PFSK-1 (cell line): ENCODE data around the gene TMEM131L.

Source experiments
- FOXP2 ChIP-seq: optimal IDR thresholded peaks from 2 replicates; pipeline ENCODE3; 2011; ENCODE audit warnings: borderline replicate concordance, control low read depth, inconsistent platforms; ENCODE audit not compliant: insufficient read depth; ENCODE audit errors: extremely low read length, extremely low read depth
- POLR2AphosphoS5 ChIP-seq: IDR thresholded peaks from 2 replicates; pipeline ENCODE4 v1.6.1; 2012; ENCODE audit warnings: low read depth, mild to moderate bottlenecking, control low read depth, low read length, moderate library complexity
- SIN3A ChIP-seq: IDR thresholded peaks from 2 replicates; pipeline ENCODE4 v1.6.1; 2012; ENCODE audit warnings: mild to moderate bottlenecking, low read length, moderate library complexity, borderline replicate concordance; ENCODE audit not compliant: insufficient read depth
- TAF1 ChIP-seq: IDR thresholded peaks from 2 replicates; pipeline ENCODE4 v1.6.1; 2012; ENCODE audit warnings: low read length, control low read depth, borderline replicate concordance; ENCODE audit not compliant: insufficient read depth
- TF ChIP-seq, protein P1 (sequence below), 2 experiments: IDR thresholded peaks; 2 replicates each; pipeline versions ENCODE4 v1.6.1 to v1.8.0; 2011 to 2012; ENCODE audit warnings: low read depth in 2 of 2, low read length in 2 of 2, control low read depth in 1 of 2, inconsistent platforms in 1 of 2, mild to moderate bottlenecking in 1 of 2, moderate library complexity in 1 of 2; ENCODE audit not compliant: insufficient read depth in 1 of 2

Gene TMEM131L

DNA sequence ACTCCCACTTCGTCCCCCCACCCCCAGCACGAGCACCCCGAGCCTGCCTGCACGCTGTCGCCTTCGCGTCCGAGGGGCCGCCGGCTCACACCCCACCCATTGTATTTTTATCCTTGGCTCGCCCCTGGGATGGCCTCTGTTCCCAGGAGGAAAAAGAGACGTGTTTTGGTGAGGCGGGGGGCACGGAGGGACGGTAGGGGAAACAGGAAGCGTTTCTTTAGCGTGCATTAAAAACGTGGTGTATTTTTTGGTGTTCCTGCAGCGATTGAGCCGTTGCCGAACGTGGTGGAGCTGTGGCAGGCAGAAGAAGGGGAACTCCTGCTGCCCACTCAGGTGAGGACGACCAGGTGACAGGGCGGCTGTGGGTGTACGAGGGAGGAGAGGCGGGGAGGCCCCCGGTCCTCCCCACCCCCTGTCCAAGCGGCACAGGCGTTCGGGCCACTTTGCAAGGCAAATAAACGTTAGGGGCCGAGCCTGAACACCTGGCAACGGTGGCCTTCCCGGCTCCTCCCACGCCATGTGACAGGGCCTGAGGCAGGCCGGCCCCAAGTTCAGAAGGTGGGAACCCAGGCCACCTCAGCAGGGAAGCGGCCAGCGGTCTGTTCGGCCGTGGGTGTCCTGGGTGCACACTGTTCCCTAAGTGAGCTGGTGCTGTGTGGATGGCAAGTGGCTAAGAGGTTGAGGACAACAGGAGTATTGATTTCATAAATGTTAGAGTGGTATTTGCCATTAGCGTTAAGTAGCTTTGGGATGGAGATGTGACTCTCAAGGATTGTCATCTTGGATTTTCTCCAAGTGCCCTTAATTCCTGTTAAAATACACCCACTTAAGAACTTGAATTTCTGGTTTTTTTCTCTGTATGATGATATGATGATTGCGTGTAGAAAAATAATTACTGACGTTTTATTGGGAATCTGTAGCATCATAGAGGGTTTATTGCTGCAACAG, 1.1 kb downstream of the TMEM131L start:
- TF ChIP-seq FOXP2 (no peak), TAF1 (no peak)
- TF ChIP-seq, protein P1, sequence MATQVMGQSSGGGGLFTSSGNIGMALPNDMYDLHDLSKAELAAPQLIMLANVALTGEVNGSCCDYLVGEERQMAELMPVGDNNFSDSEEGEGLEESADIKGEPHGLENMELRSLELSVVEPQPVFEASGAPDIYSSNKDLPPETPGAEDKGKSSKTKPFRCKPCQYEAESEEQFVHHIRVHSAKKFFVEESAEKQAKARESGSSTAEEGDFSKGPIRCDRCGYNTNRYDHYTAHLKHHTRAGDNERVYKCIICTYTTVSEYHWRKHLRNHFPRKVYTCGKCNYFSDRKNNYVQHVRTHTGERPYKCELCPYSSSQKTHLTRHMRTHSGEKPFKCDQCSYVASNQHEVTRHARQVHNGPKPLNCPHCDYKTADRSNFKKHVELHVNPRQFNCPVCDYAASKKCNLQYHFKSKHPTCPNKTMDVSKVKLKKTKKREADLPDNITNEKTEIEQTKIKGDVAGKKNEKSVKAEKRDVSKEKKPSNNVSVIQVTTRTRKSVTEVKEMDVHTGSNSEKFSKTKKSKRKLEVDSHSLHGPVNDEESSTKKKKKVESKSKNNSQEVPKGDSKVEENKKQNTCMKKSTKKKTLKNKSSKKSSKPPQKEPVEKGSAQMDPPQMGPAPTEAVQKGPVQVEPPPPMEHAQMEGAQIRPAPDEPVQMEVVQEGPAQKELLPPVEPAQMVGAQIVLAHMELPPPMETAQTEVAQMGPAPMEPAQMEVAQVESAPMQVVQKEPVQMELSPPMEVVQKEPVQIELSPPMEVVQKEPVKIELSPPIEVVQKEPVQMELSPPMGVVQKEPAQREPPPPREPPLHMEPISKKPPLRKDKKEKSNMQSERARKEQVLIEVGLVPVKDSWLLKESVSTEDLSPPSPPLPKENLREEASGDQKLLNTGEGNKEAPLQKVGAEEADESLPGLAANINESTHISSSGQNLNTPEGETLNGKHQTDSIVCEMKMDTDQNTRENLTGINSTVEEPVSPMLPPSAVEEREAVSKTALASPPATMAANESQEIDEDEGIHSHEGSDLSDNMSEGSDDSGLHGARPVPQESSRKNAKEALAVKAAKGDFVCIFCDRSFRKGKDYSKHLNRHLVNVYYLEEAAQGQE (IDR thresholded peaks at IDR 0.05; ENCODE audit: insufficient read depth in 1 of 2, low read depth in 2 of 2, low read length in 2 of 2) = no peak

DNA sequence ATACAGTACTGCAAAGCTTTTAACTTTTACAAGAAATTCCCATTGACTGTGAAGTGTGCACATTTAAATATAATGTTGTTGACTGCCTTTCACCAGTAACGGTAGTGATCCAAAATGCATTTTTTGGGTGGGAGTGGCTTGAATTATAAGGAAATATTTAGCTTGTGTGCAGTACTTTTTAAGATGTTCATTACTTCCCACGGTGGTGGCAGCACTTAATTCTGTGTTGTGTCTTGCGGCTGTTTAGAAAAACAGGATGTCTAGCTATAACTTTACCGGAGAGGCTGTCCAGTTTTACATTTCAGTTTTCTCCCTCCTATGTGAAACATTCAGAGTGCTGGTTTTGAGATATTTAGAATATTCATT, 1.7 kb downstream of the TMEM131L start:
- TF ChIP-seq FOXP2 (no peak), POLR2AphosphoS5 (no peak), SIN3A (no peak), TAF1 (no peak)
- TF ChIP-seq, protein P1 (IDR thresholded peaks at IDR 0.05; ENCODE audit: insufficient read depth in 1 of 2, low read depth in 2 of 2, low read length in 2 of 2) = no peak

DNA sequence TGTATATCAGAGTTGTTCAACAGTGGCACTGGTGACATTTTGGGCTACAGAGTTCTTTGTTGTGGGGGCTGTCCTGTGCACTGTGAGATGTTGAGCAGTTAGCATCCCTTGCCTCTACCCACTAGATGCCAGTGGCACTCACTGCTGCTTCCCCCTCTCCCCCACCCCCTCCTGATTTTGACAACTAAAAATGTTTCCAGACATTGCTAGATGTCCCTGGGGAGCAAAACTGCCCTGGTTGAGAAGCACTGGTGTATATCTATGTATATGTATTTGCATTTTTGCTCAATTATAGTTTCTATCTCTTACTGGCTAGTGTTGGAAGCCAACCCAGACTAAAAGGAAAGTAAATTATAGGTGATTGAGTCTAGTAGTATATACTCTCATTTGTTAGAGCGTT, 2.4 kb downstream of the TMEM131L start:
- TF ChIP-seq, protein P1 (IDR thresholded peaks at IDR 0.05; ENCODE audit: insufficient read depth in 1 of 2, low read depth in 2 of 2, low read length in 2 of 2) = no peak
- TF ChIP-seq SIN3A (no peak), POLR2AphosphoS5 (no peak), TAF1 (no peak), FOXP2 (no peak)

DNA sequence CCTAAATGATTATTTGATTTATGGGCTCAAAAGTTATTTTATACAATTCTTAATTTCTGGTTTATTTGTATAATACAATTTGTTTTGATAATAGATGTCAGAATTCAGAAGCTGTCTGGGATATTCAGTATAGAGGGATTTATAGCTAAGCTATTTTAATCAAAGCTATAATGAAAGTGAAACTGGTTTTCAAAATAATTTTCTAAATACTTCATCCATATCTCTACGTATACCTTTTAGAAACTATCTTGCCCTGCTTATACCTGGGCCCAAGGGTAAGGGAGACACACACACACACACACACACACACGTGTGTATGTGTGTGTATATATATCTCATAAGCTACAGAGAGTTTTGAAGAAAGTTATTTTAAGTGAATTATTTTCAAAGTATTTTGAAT, 2.9 kb downstream of the TMEM131L start:
- TF ChIP-seq SIN3A = no peak
- TF ChIP-seq FOXP2 = no peak
- TF ChIP-seq, protein P1 (IDR thresholded peaks at IDR 0.05; ENCODE audit: insufficient read depth in 1 of 2, low read depth in 2 of 2, low read length in 2 of 2) = no peak
- TF ChIP-seq TAF1 = no peak
- TF ChIP-seq POLR2AphosphoS5 = no peak

DNA sequence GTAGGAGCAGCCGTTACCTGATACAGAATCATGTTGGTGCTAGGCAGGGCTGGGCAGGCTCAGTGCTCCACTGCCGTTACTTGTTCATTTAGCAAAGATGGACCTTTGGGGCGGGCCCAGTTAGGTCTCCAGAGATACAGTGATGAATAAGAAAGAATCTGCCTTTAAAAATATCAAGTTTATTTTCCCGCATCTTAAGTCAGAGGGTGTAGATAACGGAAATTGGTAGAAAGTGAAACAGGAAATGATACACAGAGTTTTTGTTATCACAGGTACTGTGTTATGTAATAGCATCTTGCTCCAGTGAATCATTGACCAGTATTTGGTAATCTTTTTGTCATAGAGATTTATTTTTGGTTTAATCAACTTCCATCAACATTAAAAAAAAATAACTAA, 5.5 kb downstream of the TMEM131L start:
- TF ChIP-seq TAF1 = no peak
- TF ChIP-seq, protein P1 (IDR thresholded peaks at IDR 0.05; ENCODE audit: insufficient read depth in 1 of 2, low read depth in 2 of 2, low read length in 2 of 2) = no peak
- no peak for TF ChIP-seq SIN3A
- TF ChIP-seq POLR2AphosphoS5 = no peak
- no peak for TF ChIP-seq FOXP2
